ENCODE measurements around the gene FILIP1.

- TF ChIP-seq SMC3 (IDR thresholded peaks at IDR 0.05; ENCODE audit: low read depth, low read length): no peak
- TF ChIP-seq CTCF (conservative IDR thresholded peaks at IDR 0.05; ENCODE audit: low read depth, low read length): no peak
- no peak for TF ChIP-seq MAZ (IDR thresholded peaks at IDR 0.05; ENCODE audit: borderline replicate concordance, low read depth, low read length)
- no peak for TF ChIP-seq USF2 (IDR thresholded peaks at IDR 0.05; ENCODE audit: low read depth, low read length)
- TF ChIP-seq POLR2A (IDR thresholded peaks at IDR 0.05; ENCODE audit: low read depth, low read length): no peak
- TF ChIP-seq BHLHE40 (IDR thresholded peaks at IDR 0.05; ENCODE audit: low read depth, low read length): no peak
- no peak for TF ChIP-seq MXI1 (IDR thresholded peaks at IDR 0.05; ENCODE audit: borderline replicate concordance, low read depth, low read length)
- no peak for TF ChIP-seq RCOR1 (IDR thresholded peaks at IDR 0.05; ENCODE audit: insufficient replicate concordance, low read length)
- no peak for TF ChIP-seq NFE2L2 (IDR thresholded peaks at IDR 0.05; ENCODE audit: low read depth, low read length)
- no peak for TF ChIP-seq RFX5 (IDR thresholded peaks at IDR 0.05; ENCODE audit: low read depth, low read length)
Measured at GRCh38 chr6:75490706-75491105, 2.9 kb downstream of the FILIP1 start.

All from IMR-90 (cell line).